GM18907 (cell line): Measurements from ENCODE around the gene SLC5A12.

Experiments used
- ATAC-seq: cut with Tn5 transposase; IDR thresholded peaks from one replicate; pipeline ENCODE4 v1.9.1; 2021; ENCODE audit warnings: mild to moderate bottlenecking, moderate library complexity; ENCODE audit not compliant: unreplicated experiment

SLC5A12 gene

GRCh38 chr11:26726960-26727359 is 5.1 kb upstream of the SLC5A12 start:
- no peak for ATAC-seq

- ATAC-seq: no peak
Observed at GRCh38 chr11:26719998-26720397, 1.9 kb downstream of the SLC5A12 start.

GRCh38 chr11:26719289-26719973 is 2.4 kb downstream of the SLC5A12 start:
- ATAC-seq: no peak

GRCh38 chr11:26717771-26718170 is 4.1 kb downstream of the SLC5A12 start:
- no peak for ATAC-seq

- ATAC-seq: no peak
Observed at GRCh38 chr11:26715133-26715532, 6.7 kb downstream of the SLC5A12 start.

GRCh38 chr11:26712497-26712896 is 9.4 kb downstream of the SLC5A12 start:
- no peak for ATAC-seq

- no peak for ATAC-seq
Observed at GRCh38 chr11:26710489-26710888, 11.4 kb downstream of the SLC5A12 start.

GRCh38 chr11:26708736-26709456 is 13.0 kb downstream of the SLC5A12 start:
- ATAC-seq: no peak

GRCh38 chr11:26706181-26706580 is 15.7 kb downstream of the SLC5A12 start:
- no peak for ATAC-seq

- no peak for ATAC-seq
Observed at GRCh38 chr11:26704249-26704648, 17.6 kb downstream of the SLC5A12 start.

- ATAC-seq: no peak
Observed at GRCh38 chr11:26703411-26704191, 18.3 kb downstream of the SLC5A12 start.

GRCh38 chr11:26702406-26702805 is 19.5 kb downstream of the SLC5A12 start:
- ATAC-seq: no peak

- no peak for ATAC-seq
Observed at GRCh38 chr11:26700574-26701235, 21.2 kb downstream of the SLC5A12 start.

- no peak for ATAC-seq
Observed at GRCh38 chr11:26698224-26698623, 23.6 kb downstream of the SLC5A12 start.

- no peak for ATAC-seq
Observed at GRCh38 chr11:26696330-26696729, 25.5 kb downstream of the SLC5A12 start.

- ATAC-seq: no peak
Observed at GRCh38 chr11:26688701-26689100, 33.2 kb downstream of the SLC5A12 start.

- ATAC-seq: no peak
Observed at GRCh38 chr11:26687351-26687750, 34.5 kb downstream of the SLC5A12 start.

- ATAC-seq: no peak
Observed at GRCh38 chr11:26677566-26677965, 44.3 kb downstream of the SLC5A12 start.

- ATAC-seq: no peak
Observed at GRCh38 chr11:26676641-26677040, 45.2 kb downstream of the SLC5A12 start.

GRCh38 chr11:26675233-26675928 is 46.5 kb downstream of the SLC5A12 start:
- ATAC-seq: no peak

- ATAC-seq: no peak
Observed at GRCh38 chr11:26665946-26666345, 55.9 kb downstream of the SLC5A12 start.
